ENCODE data around the gene ZNF423.

ZNF423 gene

GRCh38 chr16:49717689-49718088, 138.2 kb downstream of the ZNF423 start:
- DNase-seq, result no peak

- no peak for DNase-seq
Observed at GRCh38 chr16:49716339-49716934, 139.5 kb downstream of the ZNF423 start.

GRCh38 chr16:49713770-49714169, 142.1 kb downstream of the ZNF423 start:
- DNase-seq, result no peak

- no peak for DNase-seq
Observed at GRCh38 chr16:49712542-49712941, 143.4 kb downstream of the ZNF423 start.

GRCh38 chr16:49712106-49712505, 143.8 kb downstream of the ZNF423 start:
- DNase-seq, result no peak

GRCh38 chr16:49709057-49709456, 146.9 kb downstream of the ZNF423 start:
- DNase-seq, result no peak

- no peak for DNase-seq
Observed at GRCh38 chr16:49708491-49708890, 147.4 kb downstream of the ZNF423 start.

GRCh38 chr16:49706620-49707355, 149.1 kb downstream of the ZNF423 start:
- DNase-seq, result no peak

- no peak for DNase-seq
Observed at GRCh38 chr16:49704586-49705155, 151.2 kb downstream of the ZNF423 start.

GRCh38 chr16:49703483-49703882, 152.4 kb downstream of the ZNF423 start:
- no peak for DNase-seq

- DNase-seq, result peak; percentile 75
Observed at GRCh38 chr16:49701789-49702494, 154.0 kb downstream of the ZNF423 start.

- no peak for DNase-seq
Observed at GRCh38 chr16:49701065-49701685, 154.7 kb downstream of the ZNF423 start.

GRCh38 chr16:49700251-49701064, 155.5 kb downstream of the ZNF423 start:
- peak; percentile 75 for DNase-seq

GRCh38 chr16:49699841-49700175, 156.1 kb downstream of the ZNF423 start:
- no peak for DNase-seq

- peak; percentile 60 for DNase-seq
Observed at GRCh38 chr16:49698931-49699840, 156.7 kb downstream of the ZNF423 start.

- no peak for DNase-seq
Observed at GRCh38 chr16:49698453-49698815, 157.5 kb downstream of the ZNF423 start.

GRCh38 chr16:49697631-49698452, 158.1 kb downstream of the ZNF423 start:
- no peak for DNase-seq

GRCh38 chr16:49696414-49697101, 159.4 kb downstream of the ZNF423 start:
- DNase-seq, result no peak

GRCh38 chr16:49695782-49696413, 160.0 kb downstream of the ZNF423 start:
- DNase-seq, result no peak

Measured in fibroblast of skin of back (primary cell).